ENCODE results near the gene SLC8A2. TPM values are rescaled to one million over a fixed set of nuclear protein-coding genes. Genes with fewer than 3 reads are reported as not detected.

The SLC8A2 gene
- total and polyA plus RNA-seq, 9 donors, result 0.07 to 1.3 (median 0.39) TPM; not detected in 3

- H3K4me1 ChIP-seq (ENCODE audit: insufficient read depth), result no peaks in the 10 kb centered on the region
- no peaks in the 10 kb centered on the region for H3K36me3 ChIP-seq
- DNase-seq, result no peak
- TF ChIP-seq EP300 (IDR thresholded peaks at IDR 0.05), result no peak
- no peak for TF ChIP-seq POLR2A (IDR thresholded peaks at IDR 0.05)
- TF ChIP-seq, protein P1, sequence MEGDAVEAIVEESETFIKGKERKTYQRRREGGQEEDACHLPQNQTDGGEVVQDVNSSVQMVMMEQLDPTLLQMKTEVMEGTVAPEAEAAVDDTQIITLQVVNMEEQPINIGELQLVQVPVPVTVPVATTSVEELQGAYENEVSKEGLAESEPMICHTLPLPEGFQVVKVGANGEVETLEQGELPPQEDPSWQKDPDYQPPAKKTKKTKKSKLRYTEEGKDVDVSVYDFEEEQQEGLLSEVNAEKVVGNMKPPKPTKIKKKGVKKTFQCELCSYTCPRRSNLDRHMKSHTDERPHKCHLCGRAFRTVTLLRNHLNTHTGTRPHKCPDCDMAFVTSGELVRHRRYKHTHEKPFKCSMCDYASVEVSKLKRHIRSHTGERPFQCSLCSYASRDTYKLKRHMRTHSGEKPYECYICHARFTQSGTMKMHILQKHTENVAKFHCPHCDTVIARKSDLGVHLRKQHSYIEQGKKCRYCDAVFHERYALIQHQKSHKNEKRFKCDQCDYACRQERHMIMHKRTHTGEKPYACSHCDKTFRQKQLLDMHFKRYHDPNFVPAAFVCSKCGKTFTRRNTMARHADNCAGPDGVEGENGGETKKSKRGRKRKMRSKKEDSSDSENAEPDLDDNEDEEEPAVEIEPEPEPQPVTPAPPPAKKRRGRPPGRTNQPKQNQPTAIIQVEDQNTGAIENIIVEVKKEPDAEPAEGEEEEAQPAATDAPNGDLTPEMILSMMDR (IDR thresholded peaks at IDR 0.05), result no peak
- no peak overlapping the region for H3K4me3 ChIP-seq
- no peak overlapping the region for H3K27ac ChIP-seq
- 79 to 82% (median 81%) methylated on average over 27 of the region's 27 CpGs for WGBS, 3 donors
- intact Hi-C loops (cut with DNase I), result no loop called here
- H3K27me3 ChIP-seq, result no peaks in the 10 kb centered on the region
- H3K9me3 ChIP-seq, result no peaks in the 10 kb centered on the region
Measured at GRCh38 chr19:47465957-47466356, 5.7 kb downstream of the SLC8A2 start.

GRCh38 chr19:47464675-47465419, 6.8 kb downstream of the SLC8A2 start:
- 68 to 69% (median 68%) methylated on average over 10 of the region's 10 CpGs for WGBS, 3 donors

DNA sequence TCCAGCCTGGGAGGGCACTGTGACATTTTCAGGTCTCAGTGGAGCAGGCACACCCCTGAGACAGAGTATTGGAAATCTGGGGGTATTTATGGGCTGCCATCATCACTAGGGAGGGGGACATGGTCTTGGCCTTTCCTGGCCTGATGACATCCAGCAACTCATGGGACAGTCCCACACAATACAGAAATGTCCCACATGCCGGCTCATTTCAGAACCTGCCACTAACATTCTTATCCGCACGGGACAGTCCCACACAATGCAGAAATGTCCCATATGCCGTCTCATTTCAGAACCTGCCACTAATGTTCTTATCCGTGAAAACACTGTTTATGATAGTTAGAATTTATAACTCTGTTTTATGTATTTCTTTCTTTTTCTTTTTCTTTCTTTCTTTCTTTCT, 9.8 kb downstream of the SLC8A2 start:
- WGBS, 3 donors, result 77 to 91% (median 81%) methylated on average over 5 of the region's 5 CpGs
- no peak for DNase-seq
- peaks cover 6% of the 10 kb centered on the region for H3K27me3 ChIP-seq
- H3K4me1 ChIP-seq (ENCODE audit: insufficient read depth), result peaks cover 3% of the 10 kb centered on the region
- H3K36me3 ChIP-seq, result no peaks in the 10 kb centered on the region
- H3K9me3 ChIP-seq, result no peaks in the 10 kb centered on the region
- TF ChIP-seq EP300 (IDR thresholded peaks at IDR 0.05), result no peak
- TF ChIP-seq POLR2A (IDR thresholded peaks at IDR 0.05), result no peak
- TF ChIP-seq, protein P1 (IDR thresholded peaks at IDR 0.05), result no peak
- no peak overlapping the region for H3K27ac ChIP-seq
- H3K4me3 ChIP-seq, result no peak overlapping the region
- intact Hi-C loops (cut with DNase I), result no loop called here

More at GRCh38 chr19:47464675-47465419, 6.8 kb downstream of the SLC8A2 start:
- Histone ChIP-seq H3K36me3 (no peaks in the 10 kb centered on the region), H3K27me3 (peaks cover 2% of the 10 kb centered on the region), H3K9me3 (no peaks in the 10 kb centered on the region), H3K4me3 (no peak overlapping the region), H3K27ac (no peak overlapping the region), H3K4me1 (ENCODE audit: insufficient read depth) (no peaks in the 10 kb centered on the region)
- no peak for DNase-seq
- TF ChIP-seq EP300 (IDR thresholded peaks at IDR 0.05) (no peak), POLR2A (IDR thresholded peaks at IDR 0.05) (no peak)
- TF ChIP-seq, protein P1 (IDR thresholded peaks at IDR 0.05), result no peak
- intact Hi-C loops (cut with DNase I), result no loop called here

DNA sequence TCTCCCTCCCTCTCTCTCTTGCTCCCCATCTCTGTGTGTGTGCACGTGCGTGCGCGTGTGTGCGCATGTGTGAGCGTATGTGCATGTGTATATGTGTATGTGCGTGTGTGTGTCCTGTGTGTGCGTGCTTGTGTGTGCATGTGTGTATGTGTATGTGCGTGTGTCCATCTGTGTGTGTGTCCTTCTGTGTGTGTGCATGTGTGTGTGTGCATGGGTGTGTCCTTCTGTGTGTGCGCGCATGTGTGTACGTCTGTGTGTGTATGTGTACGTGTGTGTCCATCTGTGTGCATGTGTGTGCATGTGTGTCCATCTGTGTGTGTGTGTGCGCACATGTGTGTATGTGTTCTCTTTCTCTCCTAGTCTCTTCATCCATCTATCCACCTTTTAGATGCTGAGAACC, 12.2 kb downstream of the SLC8A2 start:
- TF ChIP-seq POLR2A (IDR thresholded peaks at IDR 0.05) (no peak), EP300 (IDR thresholded peaks at IDR 0.05) (no peak)
- TF ChIP-seq, protein P1 (IDR thresholded peaks at IDR 0.05), result no peak
- no peak for DNase-seq
- WGBS, 3 donors, result 81 to 87% (median 86%) methylated on average over 14 of the region's 14 CpGs
- Histone ChIP-seq H3K27me3 (peaks cover 10% of the 10 kb centered on the region), H3K27ac (no peak overlapping the region), H3K9me3 (peaks cover 0 to 11% of the 10 kb centered on the region in 2 donors), H3K4me3 (no peak overlapping the region), H3K36me3 (no peaks in the 10 kb centered on the region), H3K4me1 (ENCODE audit: insufficient read depth) (peaks cover 3% of the 10 kb centered on the region)
- intact Hi-C loops (cut with DNase I), result no loop called here

Data from ovary (tissue), 9 donors.